Keratinocyte (primary cell): ENCODE results near the gene KAT7.

ENCODE experiments used
- EZH2 ChIP-seq: IDR thresholded peaks from one replicate; pipeline ENCODE4 v1.6.1; 2012; ENCODE audit warnings: inconsistent platforms, mild to moderate bottlenecking, low read length, moderate library complexity
- TF ChIP-seq, protein P1 (sequence below), 3 experiments: IDR thresholded peaks in 1 of 3; conservative IDR thresholded peaks in 1 of 3; optimal IDR thresholded peaks in 1 of 3; 2 replicates in 2 of 3; 3 replicates in 1 of 3; pipeline versions ENCODE3 to v1.5.1; 2011; ENCODE audit warnings: low read length in 3 of 3, mild to moderate bottlenecking in 3 of 3, moderate library complexity in 2 of 3, control low read depth in 1 of 3, inconsistent platforms in 1 of 3; ENCODE audit not compliant: insufficient read depth in 2 of 3; ENCODE audit errors: extremely low read depth in 1 of 3

DNA sequence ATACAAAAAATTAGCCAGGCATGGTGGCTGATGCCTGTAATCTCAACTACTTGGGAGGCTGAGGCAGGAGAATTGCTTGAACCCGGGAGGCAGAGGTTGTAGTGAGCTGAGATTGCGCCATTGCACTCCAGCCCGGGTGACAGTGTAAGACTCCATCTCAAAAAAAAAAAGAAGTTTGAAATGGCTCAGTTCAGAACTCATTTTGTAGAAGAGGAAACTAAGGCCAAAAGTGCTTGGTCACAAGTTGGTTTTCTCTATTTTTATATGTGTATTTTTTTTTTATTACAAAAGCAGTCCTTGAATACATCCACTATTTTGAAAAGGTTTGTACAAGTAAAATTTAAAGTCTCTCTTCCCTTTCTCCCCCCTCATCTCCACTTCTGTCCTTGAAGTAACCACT is 53.9 kb downstream of the KAT7 start:
- TF ChIP-seq, protein P1, sequence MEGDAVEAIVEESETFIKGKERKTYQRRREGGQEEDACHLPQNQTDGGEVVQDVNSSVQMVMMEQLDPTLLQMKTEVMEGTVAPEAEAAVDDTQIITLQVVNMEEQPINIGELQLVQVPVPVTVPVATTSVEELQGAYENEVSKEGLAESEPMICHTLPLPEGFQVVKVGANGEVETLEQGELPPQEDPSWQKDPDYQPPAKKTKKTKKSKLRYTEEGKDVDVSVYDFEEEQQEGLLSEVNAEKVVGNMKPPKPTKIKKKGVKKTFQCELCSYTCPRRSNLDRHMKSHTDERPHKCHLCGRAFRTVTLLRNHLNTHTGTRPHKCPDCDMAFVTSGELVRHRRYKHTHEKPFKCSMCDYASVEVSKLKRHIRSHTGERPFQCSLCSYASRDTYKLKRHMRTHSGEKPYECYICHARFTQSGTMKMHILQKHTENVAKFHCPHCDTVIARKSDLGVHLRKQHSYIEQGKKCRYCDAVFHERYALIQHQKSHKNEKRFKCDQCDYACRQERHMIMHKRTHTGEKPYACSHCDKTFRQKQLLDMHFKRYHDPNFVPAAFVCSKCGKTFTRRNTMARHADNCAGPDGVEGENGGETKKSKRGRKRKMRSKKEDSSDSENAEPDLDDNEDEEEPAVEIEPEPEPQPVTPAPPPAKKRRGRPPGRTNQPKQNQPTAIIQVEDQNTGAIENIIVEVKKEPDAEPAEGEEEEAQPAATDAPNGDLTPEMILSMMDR (optimal IDR thresholded peaks at IDR 0.05 in 1 of 3, IDR thresholded peaks at IDR 0.05 in 1 of 3, conservative IDR thresholded peaks at IDR 0.05 in 1 of 3; ENCODE audit: extremely low read depth in 1 of 3, insufficient read depth in 2 of 3, low read length in 3 of 3), result no peak
- no peak for TF ChIP-seq EZH2
